GM12878 (cell line): Measurements from ENCODE around the gene RAPGEF1.

ENCODE experiments used
- BMI1 ChIP-seq: fragments of 450-650 bp; IDR thresholded peaks from 2 replicates; pipeline ENCODE4 v1.6.1; 2016; ENCODE audit warnings: mild to moderate bottlenecking, moderate library complexity, borderline replicate concordance
- MYC ChIP-seq: IDR thresholded peaks from 2 replicates; pipeline ENCODE4 v1.6.1; 2011; ENCODE audit warnings: mild to moderate bottlenecking, low read length, moderate library complexity, inconsistent platforms; ENCODE audit not compliant: insufficient read depth, insufficient replicate concordance, insufficient read length, severe bottlenecking
- RELA ChIP-seq: fragments of 450-650 bp; IDR thresholded peaks from 2 replicates; pipeline ENCODE4 v1.8.0; 2014; ENCODE audit warnings: borderline replicate concordance; ENCODE audit not compliant: partially characterized antibody
- SPI1 ChIP-seq: IDR thresholded peaks from 2 replicates; pipeline ENCODE4 v1.6.1; 2011; ENCODE audit warnings: low read depth, mild to moderate bottlenecking, low read length, moderate library complexity, borderline replicate concordance; ENCODE audit not compliant: insufficient read depth

GRCh38 chr9:131619680-131620079, 120.2 kb downstream of the RAPGEF1 start:
- TF ChIP-seq BMI1, result no peak
- no peak for TF ChIP-seq RELA
- TF ChIP-seq MYC, result no peak
- no peak for TF ChIP-seq SPI1
